Epithelial cell of esophagus (primary cell): Measurements from ENCODE around the gene POLN.

Source experiments
- DNase-seq: peaks from one replicate; pipeline ENCODE4 v3.0.0; 2010; ENCODE audit warnings: low read depth
- H3K4me3 ChIP-seq: 2 replicates; pipeline ENCODE4 v1.5.1; 2011; ENCODE audit warnings: mild to moderate bottlenecking, low read length, control low read depth
- CTCF ChIP-seq: IDR thresholded peaks from 2 replicates; pipeline ENCODE4 v1.5.1; 2011; ENCODE audit warnings: low read depth, mild to moderate bottlenecking, low read length, control low read depth, inconsistent platforms; ENCODE audit not compliant: insufficient read depth; ENCODE audit errors: missing control alignments

POLN gene

GRCh38 chr4:2179717-2180116, 62.2 kb downstream of the POLN start:
- TF ChIP-seq CTCF: no peak
- H3K4me3 ChIP-seq: no peak overlapping the region

GRCh38 chr4:2178986-2179385, 62.9 kb downstream of the POLN start:
- TF ChIP-seq CTCF: no peak
- DNase-seq: no peak
- H3K4me3 ChIP-seq: no peak overlapping the region

More at GRCh38 chr4:2179717-2180116, 62.2 kb downstream of the POLN start:
- no peak for DNase-seq

- H3K4me3 ChIP-seq: no peak overlapping the region
- TF ChIP-seq CTCF: no peak
- DNase-seq: no peak
These were observed 64.4 kb downstream of the POLN start for GRCh38 chr4:2177443-2178093.

GRCh38 chr4:2175990-2176698, 65.8 kb downstream of the POLN start:
- no peak for TF ChIP-seq CTCF
- DNase-seq: no peak

GRCh38 chr4:2174061-2174460, 67.9 kb downstream of the POLN start:
- TF ChIP-seq CTCF: no peak
- no peak overlapping the region for H3K4me3 ChIP-seq
- no peak for DNase-seq

More at GRCh38 chr4:2175990-2176698, 65.8 kb downstream of the POLN start:
- H3K4me3 ChIP-seq: no peak overlapping the region

GRCh38 chr4:2172627-2173231, 69.2 kb downstream of the POLN start:
- no peak overlapping the region for H3K4me3 ChIP-seq
- no peak for DNase-seq
- TF ChIP-seq CTCF: no peak
